ENCODE measurements around the gene C11orf91.

Gene C11orf91

DNA sequence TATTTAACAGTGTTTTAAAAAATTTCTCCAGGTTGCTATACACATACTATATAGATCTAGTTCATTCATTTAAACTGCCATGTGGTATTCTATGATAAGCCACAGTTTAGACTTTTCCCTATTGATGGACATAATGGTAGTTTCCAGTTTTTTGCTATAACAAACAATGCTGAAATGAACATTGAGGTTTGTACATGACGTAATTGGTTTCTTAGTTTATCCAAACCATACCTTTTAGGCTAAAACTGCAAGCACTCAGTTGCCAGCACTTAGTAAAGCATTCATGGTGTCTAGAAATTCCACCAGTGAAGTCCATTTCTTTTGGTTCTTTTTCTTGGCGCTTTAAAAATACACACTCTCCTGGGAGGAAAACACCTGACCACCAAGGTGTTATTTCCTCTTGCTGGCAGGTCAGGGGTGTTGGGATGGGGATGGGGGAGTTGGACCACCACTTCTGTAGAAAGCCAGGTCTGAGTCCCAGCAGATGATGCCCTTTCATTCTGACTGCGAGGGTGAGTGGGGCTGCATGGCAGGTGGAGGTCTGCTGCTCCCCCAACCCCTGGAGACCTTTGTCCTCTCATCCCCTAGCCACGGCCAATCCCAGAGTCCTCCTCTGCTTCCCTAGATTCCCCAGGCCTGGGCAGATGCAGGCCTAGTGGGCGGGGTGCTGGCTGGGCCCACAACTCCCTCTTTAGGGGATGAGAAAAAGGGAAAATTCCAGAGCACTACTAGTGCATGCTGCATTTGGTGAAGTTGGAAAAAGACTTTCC is 41.1 kb downstream of the C11orf91 start:
- DNase-seq (ENCODE audit: extremely low read depth, low read depth) = no peak
- TF ChIP-seq, protein P1, sequence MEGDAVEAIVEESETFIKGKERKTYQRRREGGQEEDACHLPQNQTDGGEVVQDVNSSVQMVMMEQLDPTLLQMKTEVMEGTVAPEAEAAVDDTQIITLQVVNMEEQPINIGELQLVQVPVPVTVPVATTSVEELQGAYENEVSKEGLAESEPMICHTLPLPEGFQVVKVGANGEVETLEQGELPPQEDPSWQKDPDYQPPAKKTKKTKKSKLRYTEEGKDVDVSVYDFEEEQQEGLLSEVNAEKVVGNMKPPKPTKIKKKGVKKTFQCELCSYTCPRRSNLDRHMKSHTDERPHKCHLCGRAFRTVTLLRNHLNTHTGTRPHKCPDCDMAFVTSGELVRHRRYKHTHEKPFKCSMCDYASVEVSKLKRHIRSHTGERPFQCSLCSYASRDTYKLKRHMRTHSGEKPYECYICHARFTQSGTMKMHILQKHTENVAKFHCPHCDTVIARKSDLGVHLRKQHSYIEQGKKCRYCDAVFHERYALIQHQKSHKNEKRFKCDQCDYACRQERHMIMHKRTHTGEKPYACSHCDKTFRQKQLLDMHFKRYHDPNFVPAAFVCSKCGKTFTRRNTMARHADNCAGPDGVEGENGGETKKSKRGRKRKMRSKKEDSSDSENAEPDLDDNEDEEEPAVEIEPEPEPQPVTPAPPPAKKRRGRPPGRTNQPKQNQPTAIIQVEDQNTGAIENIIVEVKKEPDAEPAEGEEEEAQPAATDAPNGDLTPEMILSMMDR (IDR thresholded peaks at IDR 0.05; ENCODE audit: low read depth, low read length) = no peak

DNA sequence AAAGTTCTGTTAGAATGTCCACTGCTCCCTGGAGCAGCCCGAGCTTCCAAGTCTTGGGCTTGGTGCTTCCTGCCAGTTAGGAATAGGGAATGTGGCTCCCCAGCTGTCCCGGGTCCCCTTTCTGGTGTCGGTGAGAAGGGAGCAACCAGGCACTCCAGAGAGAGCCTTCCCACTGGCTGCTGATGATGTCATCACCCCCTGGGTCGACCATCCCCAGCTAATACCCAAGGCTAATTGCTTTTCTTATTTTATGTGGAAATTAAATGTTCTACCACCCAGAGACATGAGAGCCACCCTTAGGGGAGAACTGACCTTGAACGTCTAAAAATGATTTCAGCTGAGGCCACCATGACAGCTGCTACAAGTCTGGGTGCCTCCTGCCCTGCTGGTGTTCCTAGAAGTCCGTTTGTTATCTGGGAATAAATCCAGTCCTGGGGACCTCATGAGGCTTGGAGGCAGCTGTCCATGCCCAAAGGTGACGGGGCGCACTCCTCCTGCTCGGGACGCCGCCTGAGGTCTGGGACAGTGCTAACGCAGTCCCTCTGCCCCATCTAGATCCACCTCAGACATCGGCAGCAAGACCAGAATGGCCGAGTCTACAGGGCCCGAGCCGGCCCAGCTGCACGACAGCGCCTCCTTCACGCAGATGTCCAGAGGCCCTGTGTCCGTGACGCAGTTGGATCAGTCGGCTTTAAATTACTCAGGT is 42.3 kb downstream of the C11orf91 start:
- DNase-seq (ENCODE audit: extremely low read depth, low read depth) = no peak
- TF ChIP-seq, protein P1 (IDR thresholded peaks at IDR 0.05; ENCODE audit: low read depth, low read length) = no peak

DNA sequence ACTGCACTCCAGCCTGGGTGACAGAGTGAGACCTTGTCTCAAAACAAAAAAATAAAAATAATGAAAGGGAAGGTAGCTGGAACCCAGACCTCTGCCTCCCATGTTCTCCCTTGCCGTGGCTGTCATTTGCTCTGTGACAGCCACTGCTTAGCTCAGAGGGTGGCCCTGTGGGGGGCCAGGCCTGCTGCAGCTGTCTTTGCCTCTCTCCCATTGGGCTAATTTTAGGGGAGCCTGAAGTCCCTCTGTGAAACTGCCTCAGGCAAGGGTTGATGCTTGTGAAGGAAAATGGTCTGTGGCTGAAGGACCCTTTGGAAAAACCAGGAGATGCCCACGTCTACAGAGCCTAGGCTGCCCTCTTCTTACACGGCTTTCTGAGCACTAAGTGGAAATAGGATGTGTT is 42.9 kb downstream of the C11orf91 start:
- DNase-seq (ENCODE audit: extremely low read depth, low read depth) = no peak
- TF ChIP-seq, protein P1 (IDR thresholded peaks at IDR 0.05; ENCODE audit: low read depth, low read length) = no peak

DNA sequence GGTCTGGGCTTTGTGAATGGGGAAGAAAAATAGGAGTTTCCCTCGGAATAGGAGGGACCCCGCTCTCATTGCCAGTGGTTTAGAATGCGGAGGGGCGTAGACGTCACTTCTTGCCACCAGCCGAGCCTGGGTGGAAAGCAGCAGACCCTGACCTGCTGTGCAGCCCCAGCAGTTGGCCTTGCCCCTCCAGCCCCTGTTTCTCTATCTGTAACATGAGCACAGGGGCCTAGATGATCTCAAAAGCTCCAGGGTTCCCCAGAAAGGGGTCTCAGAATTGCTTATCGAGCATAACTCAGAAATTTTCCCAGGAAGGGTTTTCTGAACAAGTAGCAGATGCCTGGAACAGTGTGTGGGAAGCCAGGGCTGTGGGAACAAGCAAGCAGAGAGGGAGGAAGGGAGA is 43.9 kb downstream of the C11orf91 start:
- TF ChIP-seq, protein P1 (IDR thresholded peaks at IDR 0.05; ENCODE audit: low read depth, low read length) = no peak
- no peak for DNase-seq (ENCODE audit: extremely low read depth, low read depth)

DNA sequence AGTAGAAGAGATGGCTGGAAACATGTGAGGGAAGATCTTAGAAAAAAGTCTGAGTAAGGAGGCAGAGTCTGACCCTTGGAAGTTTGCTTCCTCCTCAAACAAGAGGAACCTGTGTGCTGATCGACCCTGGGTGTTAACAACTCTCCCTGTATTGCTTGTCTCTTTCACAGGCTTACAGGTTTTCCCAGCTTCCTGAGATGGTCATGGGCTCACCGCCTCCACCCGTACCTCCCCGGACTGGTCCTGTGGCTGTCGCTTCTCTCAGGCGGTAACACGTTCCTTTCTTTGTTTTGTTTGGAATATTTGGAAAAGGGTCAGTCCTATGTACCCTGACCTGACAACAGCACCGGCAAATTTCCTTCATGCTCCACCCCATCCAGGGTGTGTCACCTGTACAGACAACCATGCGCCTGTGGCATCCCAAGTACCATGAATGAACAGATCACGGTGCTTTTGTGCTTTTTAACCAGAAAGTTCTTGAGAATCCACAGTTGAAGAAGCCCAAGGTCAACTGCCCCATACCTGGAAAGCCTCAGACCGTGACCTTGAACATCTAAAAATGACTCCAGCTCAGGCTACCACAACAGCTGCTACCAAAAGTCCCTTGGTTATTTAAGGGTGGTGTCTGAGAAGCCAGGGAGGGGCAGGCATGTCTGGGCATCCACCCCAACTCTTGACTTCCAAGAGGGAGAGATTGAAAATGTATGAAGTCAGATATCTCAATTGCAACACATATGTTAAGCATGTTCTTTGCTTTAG is 44.6 kb downstream of the C11orf91 start:
- DNase-seq (ENCODE audit: extremely low read depth, low read depth) = no peak
- TF ChIP-seq, protein P1 (IDR thresholded peaks at IDR 0.05; ENCODE audit: low read depth, low read length) = no peak

DNA sequence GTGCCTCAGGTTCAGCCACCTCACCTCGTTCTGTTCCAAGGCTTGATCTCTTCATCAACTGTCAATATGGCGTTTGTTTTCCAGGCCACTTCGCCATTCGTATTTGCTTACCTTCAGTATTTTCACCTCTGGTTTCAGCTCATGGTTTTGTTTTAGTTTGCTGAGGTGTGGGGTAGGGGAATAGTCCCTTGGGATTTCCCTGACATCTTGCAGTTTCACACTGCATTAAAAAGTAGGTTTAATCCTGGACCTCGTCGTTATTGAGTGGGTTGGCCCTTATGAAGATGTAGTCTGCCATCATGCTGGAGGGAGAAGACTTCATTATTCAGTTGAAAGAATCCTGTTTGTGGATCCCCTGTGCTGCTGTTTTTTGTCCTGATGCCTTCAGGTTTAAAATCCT is 46.0 kb downstream of the C11orf91 start:
- DNase-seq (ENCODE audit: extremely low read depth, low read depth) = no peak
- TF ChIP-seq, protein P1 (IDR thresholded peaks at IDR 0.05; ENCODE audit: low read depth, low read length) = no peak

DNA sequence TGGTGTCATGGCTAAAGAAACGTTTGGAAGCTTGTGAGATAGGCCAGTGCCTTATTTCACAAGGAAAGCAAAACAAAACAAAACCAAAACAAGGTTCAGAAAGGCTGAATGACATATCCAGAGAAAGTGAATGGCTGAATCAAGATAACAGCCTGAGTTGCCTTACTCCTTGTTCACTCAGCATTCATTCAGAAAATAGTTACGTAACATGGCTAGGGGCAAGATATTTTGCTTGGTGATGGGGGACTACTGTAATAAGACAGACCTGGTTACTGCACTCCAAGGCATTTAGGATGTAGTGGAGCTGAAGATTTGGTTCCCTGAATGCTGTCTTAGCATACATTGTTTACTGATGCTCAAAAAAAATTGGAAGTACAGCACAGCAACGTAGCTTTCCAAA is 47.7 kb downstream of the C11orf91 start:
- no peak for DNase-seq (ENCODE audit: extremely low read depth, low read depth)
- TF ChIP-seq, protein P1 (IDR thresholded peaks at IDR 0.05; ENCODE audit: low read depth, low read length) = no peak

Data from AG09319 (cell line).